GM19238 (cell line): Measurements from ENCODE around the gene SPEG.

ENCODE experiments used
- DNase-seq: peaks from one replicate; pipeline ENCODE4 v3.0.0; 2011; ENCODE audit warnings: low spot score; ENCODE audit not compliant: insufficient read length

SPEG gene

DNA sequence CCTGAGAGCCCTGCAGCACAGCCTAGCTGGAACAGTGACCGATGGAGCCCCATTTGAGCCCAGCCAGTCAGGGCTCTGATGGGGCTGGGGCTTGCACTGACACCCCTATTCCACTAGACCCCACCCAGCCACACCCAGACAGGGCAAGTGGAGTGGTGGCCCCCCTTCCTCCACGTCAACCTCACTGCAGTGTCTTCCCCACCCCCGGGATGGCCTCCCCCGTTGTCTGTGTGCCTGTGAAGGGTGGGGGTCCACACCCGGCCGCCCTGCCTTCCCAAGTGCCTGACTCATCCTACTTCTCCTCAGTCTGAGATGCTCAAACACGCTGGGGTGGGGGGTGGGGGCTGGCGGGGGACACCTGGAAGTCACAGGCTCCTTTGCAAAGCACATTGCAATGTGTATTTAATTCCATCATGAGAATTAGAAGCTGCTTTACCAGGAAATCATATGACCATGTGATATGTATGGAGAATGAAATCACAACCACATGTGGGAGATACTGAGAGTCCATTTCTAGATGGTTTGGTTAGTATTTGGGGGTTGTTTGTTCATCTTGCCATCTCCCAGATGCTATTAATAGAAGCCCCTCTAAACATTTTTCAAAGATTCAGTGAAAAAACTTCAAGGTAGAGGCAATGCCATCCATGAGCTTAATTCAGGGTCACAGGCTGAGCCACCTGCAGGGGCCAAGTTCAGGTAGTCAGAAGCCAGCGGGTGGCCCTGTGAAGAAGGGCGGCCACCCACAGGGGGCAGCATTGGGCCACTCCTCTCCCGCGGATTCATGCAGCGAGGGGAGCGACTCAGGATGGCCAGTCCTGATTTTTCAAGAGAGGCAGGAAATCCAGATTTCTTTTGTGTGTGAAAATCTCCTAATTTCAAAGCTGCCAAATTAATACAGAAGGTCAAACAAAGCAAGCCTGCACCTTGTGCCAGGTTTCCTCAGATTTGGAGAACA, 41.3 kb downstream of the SPEG start:
- peak; percentile 71 for DNase-seq

DNA sequence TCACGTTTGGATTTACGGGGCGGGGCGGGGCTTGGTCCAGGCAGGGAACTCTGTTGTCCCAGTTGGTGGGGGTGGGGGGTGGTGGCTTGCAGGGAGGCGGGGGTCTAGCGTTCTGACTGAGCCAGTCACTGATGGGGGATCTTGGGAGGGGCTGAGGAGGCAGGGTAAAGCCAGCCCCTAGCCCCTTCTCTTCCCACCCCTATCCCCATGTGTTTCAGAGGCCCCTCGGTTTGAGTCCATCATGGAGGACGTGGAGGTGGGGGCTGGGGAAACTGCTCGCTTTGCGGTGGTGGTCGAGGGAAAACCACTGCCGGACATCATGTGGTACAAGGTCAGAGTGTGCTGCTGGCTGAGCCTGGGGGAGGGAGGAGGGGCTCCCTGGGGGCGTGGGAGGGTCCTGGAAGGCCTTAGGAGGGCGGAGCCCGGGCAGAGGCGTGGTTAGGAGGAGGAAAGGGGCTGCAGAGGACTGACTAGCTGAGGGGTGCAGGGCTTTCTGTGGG, 42.1 kb downstream of the SPEG start:
- DNase-seq = no peak

GRCh38 chr2:219477179-219477578, 42.5 kb downstream of the SPEG start:
- DNase-seq = no peak

GRCh38 chr2:219477815-219478214, 43.2 kb downstream of the SPEG start:
- DNase-seq = no peak

DNA sequence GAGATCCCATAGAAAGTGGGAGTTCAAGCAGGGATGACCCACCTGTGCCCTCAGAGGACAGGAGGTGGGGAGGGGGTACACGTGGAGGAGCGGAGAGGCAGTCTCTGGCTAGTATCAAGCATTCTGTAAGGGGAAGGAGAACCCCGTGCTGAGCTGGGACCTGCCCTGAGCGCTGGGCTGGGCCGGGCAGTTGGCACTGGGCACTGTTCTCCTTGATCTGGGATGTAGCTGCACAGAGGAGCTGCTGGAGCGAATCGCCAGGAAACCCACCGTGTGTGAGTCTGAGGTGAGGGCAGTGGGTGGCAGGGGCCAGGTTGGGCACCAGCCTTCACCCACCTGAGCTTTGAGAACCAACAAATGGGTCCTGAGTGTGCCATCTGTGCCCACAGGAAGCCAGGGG, 44.3 kb downstream of the SPEG start:
- no peak for DNase-seq

DNA sequence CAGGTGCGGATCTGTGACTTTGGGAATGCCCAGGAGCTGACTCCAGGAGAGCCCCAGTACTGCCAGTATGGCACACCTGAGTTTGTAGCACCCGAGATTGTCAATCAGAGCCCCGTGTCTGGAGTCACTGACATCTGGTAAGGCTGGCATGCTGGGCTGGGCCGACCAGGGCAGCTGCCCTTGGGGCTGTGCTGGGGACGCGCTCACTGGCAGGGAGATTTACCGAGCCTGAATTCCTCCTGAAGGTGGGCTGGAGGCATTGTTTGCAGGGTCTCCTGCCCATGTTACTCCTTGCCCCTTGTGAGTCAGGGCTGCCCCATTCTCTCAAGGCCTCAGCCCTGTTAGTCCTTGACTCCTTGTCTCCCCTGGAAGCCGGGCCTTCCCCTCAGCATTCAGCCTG, 45.4 kb downstream of the SPEG start:
- DNase-seq = no peak

GRCh38 chr2:219482674-219483405, 48.2 kb downstream of the SPEG start:
- no peak for DNase-seq

- no peak for DNase-seq
These were observed 49.1 kb downstream of the SPEG start for GRCh38 chr2:219483451-219484342.

- no peak for DNase-seq
These were observed 49.9 kb downstream of the SPEG start for GRCh38 chr2:219484343-219485200.

GRCh38 chr2:219485201-219485580, 50.5 kb downstream of the SPEG start:
- DNase-seq = no peak

DNA sequence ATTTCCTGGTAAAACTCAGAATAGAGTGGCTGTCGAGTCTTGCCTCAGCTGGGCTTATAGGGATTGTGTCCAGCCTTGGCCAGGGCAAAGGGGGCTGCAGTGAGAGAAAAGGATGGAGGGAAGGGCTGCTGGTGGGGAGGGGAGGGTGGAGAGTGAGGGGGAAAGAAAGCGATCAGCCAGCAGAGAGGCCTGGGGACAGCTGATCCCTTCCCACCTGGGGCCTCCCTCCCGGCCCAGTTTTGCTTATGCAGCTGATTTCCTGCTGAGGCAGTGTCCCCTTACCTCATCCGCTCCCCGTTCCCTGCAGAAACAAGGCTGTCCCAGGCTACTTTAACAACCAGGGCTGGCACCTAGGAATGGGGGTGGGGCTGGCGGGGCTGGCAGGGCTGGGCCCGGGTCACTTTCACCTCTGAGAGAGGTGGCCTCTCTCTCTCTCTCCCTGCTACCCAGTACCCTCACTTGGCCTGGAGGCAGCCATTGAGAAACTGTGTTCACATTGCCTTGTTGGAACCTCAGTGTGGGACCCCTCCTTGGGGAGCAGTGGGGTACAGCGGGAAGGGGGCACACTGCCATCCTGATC, 51.8 kb downstream of the SPEG start:
- DNase-seq = no peak

- no peak for DNase-seq
These were observed 53.7 kb downstream of the SPEG start for GRCh38 chr2:219488149-219488843.

- DNase-seq = no peak
These were observed 54.2 kb downstream of the SPEG start for GRCh38 chr2:219488844-219489194.

GRCh38 chr2:219489315-219489714, 54.7 kb downstream of the SPEG start:
- DNase-seq = no peak

DNA sequence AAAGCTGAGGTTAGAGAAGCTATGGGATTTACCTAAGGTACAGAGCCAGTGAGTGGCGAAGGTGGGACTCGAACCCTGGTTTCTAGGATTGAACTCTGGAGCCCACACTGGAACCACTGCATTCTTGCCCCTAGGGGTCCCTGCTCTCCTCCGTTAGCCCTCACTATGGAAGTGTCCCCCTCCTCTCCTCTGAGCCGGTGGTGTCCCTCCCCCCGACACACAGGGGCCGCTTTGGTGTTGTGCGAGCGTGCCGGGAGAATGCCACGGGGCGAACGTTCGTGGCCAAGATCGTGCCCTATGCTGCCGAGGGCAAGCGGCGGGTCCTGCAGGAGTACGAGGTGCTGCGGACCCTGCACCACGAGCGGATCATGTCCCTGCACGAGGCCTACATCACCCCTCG, 55.5 kb downstream of the SPEG start:
- DNase-seq = no peak

GRCh38 chr2:219490600-219491130, 56.0 kb downstream of the SPEG start:
- DNase-seq = no peak

- DNase-seq = no peak
These were observed 56.8 kb downstream of the SPEG start for GRCh38 chr2:219491278-219491963.

DNA sequence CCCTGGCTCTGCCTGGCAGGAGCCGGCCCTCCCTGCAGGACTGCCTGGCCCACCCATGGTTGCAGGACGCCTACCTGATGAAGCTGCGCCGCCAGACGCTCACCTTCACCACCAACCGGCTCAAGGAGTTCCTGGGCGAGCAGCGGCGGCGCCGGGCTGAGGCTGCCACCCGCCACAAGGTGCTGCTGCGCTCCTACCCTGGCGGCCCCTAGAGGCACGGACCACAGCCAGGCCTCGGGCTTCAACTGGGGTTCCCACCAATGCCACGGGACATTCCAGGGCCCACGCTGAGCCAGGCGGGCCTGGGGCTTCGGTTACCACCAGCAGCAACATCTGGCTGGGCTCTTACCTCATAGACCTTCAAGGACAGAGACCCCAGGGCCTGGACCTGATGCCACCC, 57.9 kb downstream of the SPEG start:
- DNase-seq = no peak

- no peak for DNase-seq
These were observed 58.4 kb downstream of the SPEG start for GRCh38 chr2:219493086-219493485.
